GM10266 (cell line): ENCODE measurements around the gene TACC3.

Experiments used
- DNase-seq: peaks from one replicate; pipeline ENCODE4 v3.0.0; 2012; ENCODE audit errors: extremely low spot score
- CTCF ChIP-seq: IDR thresholded peaks from 2 replicates; pipeline ENCODE4 v1.5.1; 2012; ENCODE audit warnings: mild to moderate bottlenecking, low read depth; ENCODE audit not compliant: control insufficient read depth, insufficient read depth; ENCODE audit errors: missing control alignments

The TACC3 gene

GRCh38 chr4:1770791-1771231, 49.5 kb downstream of the TACC3 start:
- no peak for TF ChIP-seq CTCF
- no peak for DNase-seq

GRCh38 chr4:1771555-1772305, 50.4 kb downstream of the TACC3 start:
- TF ChIP-seq CTCF = no peak
- DNase-seq = peak; percentile 77

- no peak for TF ChIP-seq CTCF
- DNase-seq = no peak
Measured at GRCh38 chr4:1772853-1773538, 51.7 kb downstream of the TACC3 start.

- no peak for TF ChIP-seq CTCF
- DNase-seq = no peak
Measured at GRCh38 chr4:1773754-1774153, 52.4 kb downstream of the TACC3 start.

GRCh38 chr4:1775731-1776500, 54.6 kb downstream of the TACC3 start:
- DNase-seq = no peak
- no peak for TF ChIP-seq CTCF

GRCh38 chr4:1776521-1777161, 55.3 kb downstream of the TACC3 start:
- no peak for DNase-seq
- no peak for TF ChIP-seq CTCF
